ENCODE results near the gene NCOA1.

- TF ChIP-seq CTCF (IDR thresholded peaks at IDR 0.05; ENCODE audit: low read depth, low read length, poor library complexity, severe bottlenecking) (no peak), EZH2phosphoT487 (IDR thresholded peaks at IDR 0.05; ENCODE audit: borderline replicate concordance, low read length) (no peak)
Measured at GRCh38 chr2:24546669-24547068, 55.6 kb downstream of the NCOA1 start.
